ENCODE results near the gene RTN4IP1.
A peak's percentile ranks its signal among the peaks of the same experiment; 100 is the strongest.
"Not testable (repeated sequence)": the region's sequence is repeated elsewhere in the genome, so short reads cannot be mapped to it uniquely, and the experiment has no call there.

Gene RTN4IP1

DNA sequence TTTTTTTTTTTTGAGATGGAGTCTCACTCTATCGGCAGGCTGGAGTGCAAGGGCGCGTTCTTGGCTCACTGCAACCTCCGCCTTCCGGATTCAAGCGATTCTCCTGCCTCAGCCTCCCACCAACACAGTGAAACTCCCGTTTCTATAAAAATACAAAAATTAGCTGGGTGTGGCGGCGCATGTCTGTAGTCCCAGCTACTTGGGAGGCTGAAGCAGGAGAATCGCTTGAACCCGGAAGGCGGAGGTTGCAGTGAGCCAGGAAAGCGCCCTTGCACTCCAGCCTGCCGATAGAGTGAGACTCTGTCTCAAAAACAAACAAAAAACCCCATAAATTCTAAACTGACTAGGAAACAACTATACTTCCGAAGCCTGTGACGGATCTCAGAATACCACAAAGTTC is 1.5 kb downstream of the RTN4IP1 start:
- DNase-seq (ENCODE audit: low read depth), result not testable (repeated sequence)

- no peak for DNase-seq (ENCODE audit: low read depth)
These were observed 2.8 kb downstream of the RTN4IP1 start for GRCh38 chr6:106626485-106626884.

- DNase-seq (ENCODE audit: low read depth), result no peak
These were observed 6.3 kb downstream of the RTN4IP1 start for GRCh38 chr6:106623039-106623438.

DNA sequence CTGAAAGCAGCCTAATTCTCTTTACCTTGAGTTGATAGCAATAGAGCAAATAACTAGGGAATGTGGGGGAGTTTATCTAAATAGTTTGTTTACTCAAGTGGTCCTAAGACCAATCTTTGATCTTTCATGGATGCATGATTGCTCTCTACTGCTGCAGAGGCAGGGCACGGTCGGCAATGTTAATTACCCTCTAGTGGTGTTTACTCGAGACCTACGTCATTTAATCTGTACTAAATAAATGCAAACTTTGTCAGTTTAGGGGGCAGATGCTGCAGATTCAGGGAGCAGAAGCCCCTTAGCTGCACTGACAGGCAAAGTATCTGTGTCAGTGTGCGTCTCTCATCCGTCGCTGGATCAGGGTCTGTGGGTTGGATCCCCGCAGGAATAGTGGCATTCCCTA is 6.9 kb downstream of the RTN4IP1 start:
- DNase-seq (ENCODE audit: low read depth), result no peak

GRCh38 chr6:106620931-106621672 is 8.2 kb downstream of the RTN4IP1 start:
- peak; percentile 55 for DNase-seq (ENCODE audit: low read depth)

GRCh38 chr6:106619223-106619622 is 10.1 kb downstream of the RTN4IP1 start:
- no peak for DNase-seq (ENCODE audit: low read depth)

DNA sequence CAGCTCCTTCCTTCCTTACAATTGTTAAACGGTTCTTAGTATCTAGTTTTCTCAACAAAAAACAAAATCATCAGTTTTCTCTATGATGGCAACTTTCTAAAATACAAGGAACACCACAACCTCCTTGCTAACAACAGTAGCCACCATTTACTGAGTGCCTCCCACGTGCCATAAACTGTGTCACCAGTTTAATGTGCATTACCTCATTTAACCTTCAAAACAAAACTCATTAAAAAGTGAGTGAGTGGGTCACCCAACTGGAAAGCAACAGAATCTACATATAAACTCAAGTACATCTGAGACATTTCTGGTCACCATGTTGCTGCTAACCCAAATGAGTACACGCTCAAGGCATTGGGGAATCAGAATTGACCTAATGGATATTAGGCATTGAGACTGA is 11.0 kb downstream of the RTN4IP1 start:
- DNase-seq (ENCODE audit: low read depth), result no peak

DNA sequence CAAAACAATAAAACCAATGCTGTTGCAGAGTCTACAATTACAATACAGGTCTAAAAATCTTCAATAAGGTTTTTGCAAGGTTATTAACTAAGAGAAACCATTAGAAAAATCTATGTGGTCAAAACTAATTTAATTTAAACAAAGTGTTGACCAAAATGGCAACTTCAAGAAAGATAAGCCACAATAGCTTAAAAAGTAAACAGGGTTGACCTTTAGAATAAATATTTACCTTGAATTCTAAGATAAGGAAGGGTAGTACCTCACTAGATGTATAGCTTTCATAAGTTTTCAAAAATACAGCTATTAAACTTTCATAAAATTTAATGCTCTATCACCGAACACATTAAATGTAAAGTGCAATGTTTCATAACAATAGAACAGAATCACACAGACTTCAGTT is 11.4 kb downstream of the RTN4IP1 start:
- no peak for DNase-seq (ENCODE audit: low read depth)

- DNase-seq (ENCODE audit: low read depth), result no peak
These were observed 12.0 kb downstream of the RTN4IP1 start for GRCh38 chr6:106617302-106617701.

DNA sequence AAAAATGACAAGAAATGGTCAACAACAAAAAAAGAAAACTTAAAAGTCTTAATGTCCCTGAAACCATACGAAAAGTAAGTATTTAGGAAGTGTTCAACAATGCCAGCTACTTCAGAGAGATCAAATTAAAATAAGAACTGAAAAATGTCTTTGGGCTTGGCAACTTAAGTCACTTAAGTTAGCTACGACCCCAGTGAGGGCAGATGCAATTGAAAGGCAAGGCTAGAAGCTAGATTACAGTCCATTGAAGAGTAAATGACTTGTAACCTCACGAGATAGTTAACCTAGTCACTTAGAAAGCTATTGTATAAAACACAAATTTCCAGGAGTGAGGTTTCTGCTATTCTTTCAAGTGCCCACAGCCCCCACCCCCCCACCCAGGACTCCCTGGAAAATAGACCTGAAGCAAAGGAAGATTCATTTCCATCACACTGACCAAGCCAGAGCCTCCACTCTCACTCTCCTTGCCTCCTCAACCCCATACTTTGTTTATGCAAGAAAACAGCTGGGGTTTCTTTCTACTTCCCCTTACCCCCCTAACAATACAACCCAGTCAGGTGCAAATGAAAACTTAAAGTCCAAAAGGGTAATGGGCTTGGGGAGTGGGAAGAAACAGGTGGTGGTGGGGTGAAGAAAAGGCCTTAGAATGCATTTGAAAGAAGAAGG is 14.6 kb downstream of the RTN4IP1 start:
- DNase-seq (ENCODE audit: low read depth), result no peak

DNA sequence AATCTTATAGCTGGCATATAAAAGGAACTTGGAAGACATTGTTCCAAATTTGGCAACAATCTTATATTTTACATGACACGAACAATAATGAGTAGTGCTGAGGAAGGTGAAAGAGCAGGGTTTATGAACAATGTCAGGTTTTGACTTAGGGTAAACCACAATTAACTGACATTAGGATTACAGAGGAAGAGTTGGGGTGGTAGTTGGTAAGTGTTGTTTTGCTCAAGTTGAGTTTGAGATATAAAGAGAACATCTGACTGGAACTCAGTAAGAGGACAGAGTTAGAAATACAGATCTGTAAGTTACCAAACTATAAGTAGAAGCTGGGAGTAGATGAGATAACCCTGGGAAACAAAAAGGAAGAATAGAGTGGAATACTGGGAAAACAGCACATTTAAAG is 15.1 kb downstream of the RTN4IP1 start:
- DNase-seq (ENCODE audit: low read depth), result no peak

DNA sequence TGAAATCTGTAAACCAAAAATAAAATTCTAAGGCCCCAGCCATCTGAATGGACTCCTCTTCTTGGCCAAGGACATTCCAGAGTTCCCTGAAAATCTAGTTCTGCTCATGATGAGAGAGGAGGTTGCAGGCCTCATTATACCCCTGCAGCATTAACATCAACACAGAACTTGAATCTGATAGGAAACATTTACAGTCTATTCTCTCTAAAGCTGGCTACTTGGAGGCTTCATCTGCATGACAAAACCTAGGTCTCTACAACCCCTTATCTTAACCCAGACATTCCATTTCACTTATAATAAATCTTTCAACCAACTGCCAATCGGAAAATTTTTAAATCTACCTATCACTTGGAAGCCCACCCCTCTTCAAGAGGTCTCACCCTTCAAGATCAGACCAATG is 15.7 kb downstream of the RTN4IP1 start:
- no peak for DNase-seq (ENCODE audit: low read depth)

GRCh38 chr6:106612671-106613416 is 16.5 kb downstream of the RTN4IP1 start:
- no peak for DNase-seq (ENCODE audit: low read depth)

DNA sequence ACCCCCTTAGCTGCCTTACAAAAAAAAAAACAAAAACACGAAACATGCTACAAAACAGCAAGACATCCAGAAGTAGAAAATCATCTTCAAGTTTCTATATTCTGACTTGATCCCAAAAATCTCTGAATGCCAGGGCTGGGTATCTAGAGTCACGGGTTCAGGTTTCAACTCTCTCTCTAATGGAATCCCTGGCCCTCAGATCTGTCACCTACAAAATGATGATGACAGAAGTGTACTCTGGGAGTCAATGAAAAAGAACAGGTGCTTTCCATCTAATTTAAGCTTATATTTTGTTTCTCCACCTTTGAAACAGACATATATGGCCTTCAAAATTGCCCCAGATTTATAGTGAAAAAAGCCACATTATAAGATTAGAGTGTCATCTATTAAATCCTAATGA is 18.3 kb downstream of the RTN4IP1 start:
- no peak for DNase-seq (ENCODE audit: low read depth)

DNA sequence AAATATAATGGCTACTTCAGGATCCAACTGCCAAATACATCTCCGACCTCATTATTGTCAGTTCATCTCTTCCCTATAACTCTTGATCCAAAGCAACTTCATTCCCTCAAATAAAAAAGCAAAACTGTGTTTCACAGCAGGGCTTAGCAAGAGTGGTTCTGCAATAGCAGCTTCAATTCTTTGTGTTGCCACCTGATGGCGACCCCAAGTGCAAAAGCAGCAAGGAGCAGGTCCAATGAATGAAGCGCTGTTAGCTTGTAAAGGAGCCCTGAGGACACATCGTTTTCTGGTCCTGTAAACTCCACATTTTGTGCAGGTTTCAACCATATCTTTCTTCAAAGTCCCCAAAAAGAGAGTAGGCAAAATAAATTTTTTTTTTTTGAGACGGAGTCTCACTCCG is 19.6 kb downstream of the RTN4IP1 start:
- DNase-seq (ENCODE audit: low read depth), result no peak

DNA sequence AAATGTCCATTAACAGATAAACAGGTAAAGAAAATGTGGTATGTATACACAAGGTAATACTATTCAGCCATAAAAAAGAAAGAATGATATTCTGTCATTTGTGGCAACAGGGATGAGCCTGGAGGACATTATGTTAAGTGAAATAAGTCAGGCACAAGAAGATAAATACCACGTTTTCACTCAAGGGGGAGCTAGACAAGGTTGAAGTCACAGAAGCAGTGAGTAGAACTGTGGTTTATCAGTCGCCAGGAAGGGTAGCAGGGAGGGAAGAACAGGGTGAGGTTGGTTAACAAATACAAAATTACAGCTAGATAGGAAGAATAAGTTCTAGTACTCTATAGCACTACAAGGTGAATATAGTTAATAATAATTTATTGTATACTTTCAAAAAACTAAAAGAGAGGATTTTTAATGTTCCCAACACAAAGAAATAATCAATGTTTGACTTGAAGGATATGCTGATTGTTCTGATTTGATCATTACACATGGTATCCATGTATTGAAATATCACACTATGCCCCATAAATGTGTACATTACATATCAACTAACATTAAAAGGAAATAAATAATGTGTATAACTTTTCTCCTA is 21.1 kb downstream of the RTN4IP1 start:
- peak; percentile 34 for DNase-seq (ENCODE audit: low read depth)

- DNase-seq (ENCODE audit: low read depth), result no peak
These were observed 29.0 kb downstream of the RTN4IP1 start for GRCh38 chr6:106600329-106600728.

GRCh38 chr6:106599440-106599839 is 29.9 kb downstream of the RTN4IP1 start:
- no peak for DNase-seq (ENCODE audit: low read depth)

DNA sequence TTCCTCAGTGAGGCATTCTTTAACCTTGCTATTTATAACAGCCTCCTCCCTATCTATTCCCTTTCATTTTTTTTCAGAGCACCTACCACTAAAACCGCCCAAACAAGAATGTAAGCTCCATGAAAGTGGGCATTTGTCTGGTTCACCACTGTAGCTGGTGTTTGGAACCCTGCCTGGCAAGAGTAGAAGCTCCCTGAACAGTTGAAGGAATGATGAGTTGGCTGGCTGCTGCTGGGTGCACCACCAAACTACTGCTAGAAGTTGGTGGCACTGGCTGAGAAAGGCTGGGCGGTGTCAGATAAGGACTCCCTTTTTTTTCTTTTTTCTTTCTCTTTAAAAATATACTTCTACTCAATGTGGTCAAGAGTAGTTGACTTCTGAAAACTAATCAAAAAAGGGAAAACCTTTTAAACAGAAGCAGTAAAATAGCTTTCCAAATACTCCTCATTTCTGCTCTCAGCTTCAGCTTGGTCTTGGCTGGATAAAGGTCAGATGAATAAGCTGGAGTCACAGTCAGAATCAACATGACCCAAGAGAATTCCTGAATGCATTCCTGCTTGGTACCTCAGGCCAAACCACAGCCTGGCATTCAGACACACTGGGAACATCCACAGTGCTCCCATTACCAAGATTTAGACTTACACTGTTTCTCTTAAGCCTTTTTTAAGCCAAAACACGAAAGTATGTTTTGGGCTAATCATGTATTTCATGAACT is 38.0 kb downstream of the RTN4IP1 start:
- DNase-seq (ENCODE audit: low read depth), result peak; percentile 70

- DNase-seq (ENCODE audit: low read depth), result not testable (repeated sequence)
These were observed 40.4 kb downstream of the RTN4IP1 start for GRCh38 chr6:106588937-106589336.

DNA sequence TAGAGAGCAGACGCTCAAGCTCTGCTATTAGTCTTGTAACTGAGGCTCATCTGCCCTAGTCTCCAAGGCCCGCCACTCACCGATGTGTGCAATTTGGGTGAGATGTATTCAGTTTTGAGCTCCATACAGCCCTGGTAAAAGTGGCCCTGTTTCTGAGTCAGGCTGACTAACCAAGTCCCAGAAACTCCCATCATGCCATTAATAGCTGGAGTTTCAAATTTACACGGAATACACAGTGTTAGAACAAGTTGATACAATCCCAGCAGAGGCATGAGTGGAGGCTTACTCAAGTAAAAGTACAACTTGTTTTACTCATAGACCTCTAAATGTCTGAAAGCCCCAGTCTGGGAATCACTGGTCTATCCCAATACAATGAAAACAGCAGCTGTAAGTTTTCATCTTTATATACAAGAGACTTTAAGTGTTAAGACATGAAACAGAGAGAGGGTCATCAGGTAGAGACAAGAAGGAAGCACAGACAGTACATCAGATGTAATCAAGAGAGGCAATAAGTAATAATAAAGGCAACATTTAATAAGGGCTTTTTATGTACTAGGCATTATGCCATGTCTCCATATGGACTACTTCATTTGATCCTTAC is 42.4 kb downstream of the RTN4IP1 start:
- DNase-seq (ENCODE audit: low read depth), result no peak

- DNase-seq (ENCODE audit: low read depth), result no peak
These were observed 47.8 kb downstream of the RTN4IP1 start for GRCh38 chr6:106581468-106581867.
